ENCODE measurements around the gene LYRM4.

Gene LYRM4

DNA sequence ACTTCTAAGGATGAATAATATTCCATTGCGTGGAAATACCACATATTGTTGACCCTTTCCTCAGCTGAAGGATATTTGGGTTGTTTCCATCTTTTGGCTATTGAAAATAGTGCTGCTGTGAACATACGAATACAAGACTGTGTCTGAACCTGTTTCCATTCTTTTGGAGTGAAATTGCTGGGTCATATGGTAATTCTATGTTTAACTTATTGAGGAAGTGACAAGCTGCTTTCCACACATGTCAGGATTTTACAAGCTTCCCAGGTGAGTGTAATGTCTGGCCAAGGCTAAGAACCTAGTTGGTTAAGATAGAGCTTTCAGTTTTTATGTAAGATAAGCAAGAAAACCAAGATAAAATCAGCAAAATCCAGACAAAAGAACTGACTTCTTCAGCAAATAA, 126.8 kb downstream of the LYRM4 start:
- CTCF ChIA-PET: no interaction called here
- TF ChIP-seq, protein P1, sequence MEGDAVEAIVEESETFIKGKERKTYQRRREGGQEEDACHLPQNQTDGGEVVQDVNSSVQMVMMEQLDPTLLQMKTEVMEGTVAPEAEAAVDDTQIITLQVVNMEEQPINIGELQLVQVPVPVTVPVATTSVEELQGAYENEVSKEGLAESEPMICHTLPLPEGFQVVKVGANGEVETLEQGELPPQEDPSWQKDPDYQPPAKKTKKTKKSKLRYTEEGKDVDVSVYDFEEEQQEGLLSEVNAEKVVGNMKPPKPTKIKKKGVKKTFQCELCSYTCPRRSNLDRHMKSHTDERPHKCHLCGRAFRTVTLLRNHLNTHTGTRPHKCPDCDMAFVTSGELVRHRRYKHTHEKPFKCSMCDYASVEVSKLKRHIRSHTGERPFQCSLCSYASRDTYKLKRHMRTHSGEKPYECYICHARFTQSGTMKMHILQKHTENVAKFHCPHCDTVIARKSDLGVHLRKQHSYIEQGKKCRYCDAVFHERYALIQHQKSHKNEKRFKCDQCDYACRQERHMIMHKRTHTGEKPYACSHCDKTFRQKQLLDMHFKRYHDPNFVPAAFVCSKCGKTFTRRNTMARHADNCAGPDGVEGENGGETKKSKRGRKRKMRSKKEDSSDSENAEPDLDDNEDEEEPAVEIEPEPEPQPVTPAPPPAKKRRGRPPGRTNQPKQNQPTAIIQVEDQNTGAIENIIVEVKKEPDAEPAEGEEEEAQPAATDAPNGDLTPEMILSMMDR (conservative IDR thresholded peaks at IDR 0.05; ENCODE audit: low read depth): no peak
- POLR2A ChIA-PET (ENCODE audit: low non-redundant PET): no interaction called here
- no peak for DNase-seq (ENCODE audit: low spot score)
- H3K27ac ChIP-seq: no peak overlapping the region

DNA sequence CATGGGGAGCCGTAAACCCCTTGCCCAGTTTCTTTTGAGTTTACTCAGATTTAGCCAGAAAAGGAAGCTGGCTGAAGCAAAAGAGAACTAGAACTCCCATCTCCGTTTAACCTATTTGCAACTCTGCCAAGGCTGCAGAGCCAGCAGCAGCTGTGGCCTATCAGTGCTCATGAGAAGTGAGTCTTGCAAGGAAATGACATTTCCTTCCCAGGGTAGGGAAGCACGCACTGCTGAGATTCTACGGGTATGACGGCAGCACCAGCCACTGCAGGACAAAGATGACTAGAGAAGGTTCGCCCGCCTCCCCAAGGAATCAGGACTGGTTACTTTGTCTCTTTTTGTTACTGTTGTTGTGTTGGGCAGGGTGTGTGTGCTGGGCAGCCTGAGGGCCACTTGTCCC, 128.0 kb downstream of the LYRM4 start:
- no peak overlapping the region for H3K27ac ChIP-seq
- ChIA-PET CTCF (no interaction called here), POLR2A (ENCODE audit: low non-redundant PET) (no interaction called here)
- TF ChIP-seq, protein P1 (conservative IDR thresholded peaks at IDR 0.05; ENCODE audit: low read depth): no peak
- DNase-seq (ENCODE audit: low spot score): no peak

DNA sequence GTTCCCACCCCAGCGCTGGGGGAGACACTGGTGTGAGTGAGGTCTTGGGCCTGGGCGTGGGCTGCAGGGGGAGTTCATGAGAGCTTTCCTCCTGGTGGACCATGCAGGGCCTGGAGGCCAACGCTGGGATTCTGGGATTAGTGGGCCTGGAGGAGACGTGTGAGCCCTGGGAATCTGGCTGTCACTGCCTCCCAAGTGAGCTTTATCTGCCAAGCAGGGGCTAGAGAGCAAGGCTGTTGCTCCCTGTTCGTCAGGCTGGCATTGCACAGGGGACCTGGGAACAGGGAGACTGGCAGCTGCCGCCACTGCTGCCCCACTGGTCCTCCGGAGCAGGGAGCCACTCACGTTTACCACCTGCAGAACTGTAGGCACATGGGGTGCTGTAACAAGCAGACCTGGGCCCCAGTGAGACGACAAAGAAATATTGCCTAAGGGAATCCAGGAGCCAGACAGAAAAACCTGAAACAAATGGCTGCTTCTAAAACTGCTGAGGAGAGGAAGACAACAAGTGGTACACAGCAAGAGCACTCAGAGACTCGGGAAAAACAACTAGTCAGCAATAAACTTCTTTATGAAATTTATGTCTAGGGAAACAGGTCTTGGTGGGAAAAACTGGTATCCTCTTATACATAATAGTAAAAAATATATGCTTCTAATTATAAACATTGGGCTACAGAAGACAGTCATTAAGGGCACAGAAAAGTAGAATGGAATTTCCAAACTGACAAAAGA, 130.4 kb downstream of the LYRM4 start:
- TF ChIP-seq, protein P1 (conservative IDR thresholded peaks at IDR 0.05; ENCODE audit: low read depth): no peak
- POLR2A ChIA-PET (ENCODE audit: low non-redundant PET): no interaction called here
- DNase-seq (ENCODE audit: low spot score): no peak

DNA sequence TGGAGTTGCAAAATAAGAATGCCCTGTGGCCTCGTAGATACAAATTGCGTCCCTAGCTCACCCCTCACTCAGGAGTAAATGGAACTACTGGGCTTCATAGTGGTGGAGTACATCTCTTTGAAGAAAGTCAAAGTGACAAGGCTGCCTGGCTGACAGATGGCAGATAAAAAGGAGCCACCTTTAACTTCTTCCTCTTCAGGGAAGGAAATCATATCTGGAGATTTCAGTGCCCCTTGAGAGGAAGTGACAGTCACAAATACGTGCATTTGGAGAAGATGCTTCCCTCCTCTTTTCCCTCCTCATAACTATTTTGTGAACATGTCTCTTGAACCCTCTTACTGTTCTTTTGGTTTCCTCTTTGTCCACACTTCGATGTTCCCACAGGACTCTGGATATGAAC, 132.4 kb downstream of the LYRM4 start:
- DNase-seq (ENCODE audit: low spot score): no peak
- POLR2A ChIA-PET (ENCODE audit: low non-redundant PET): no interaction called here
- TF ChIP-seq, protein P1 (conservative IDR thresholded peaks at IDR 0.05; ENCODE audit: low read depth): no peak
- CTCF ChIA-PET: interaction anchor here (0.6 kb wide), 1 partner anchor 177 kb away, joined by 3 read pairs; no protein-coding TSS in a partner anchor
- no peak overlapping the region for H3K27ac ChIP-seq

More for the DNA sequence above, 130.4 kb downstream of the LYRM4 start:
- CTCF ChIA-PET: interaction anchor here (0.6 kb wide), 2 partner anchors 14 to 99 kb away, joined by 3 read pairs; no protein-coding TSS in a partner anchor
- no peak overlapping the region for H3K27ac ChIP-seq

DNA sequence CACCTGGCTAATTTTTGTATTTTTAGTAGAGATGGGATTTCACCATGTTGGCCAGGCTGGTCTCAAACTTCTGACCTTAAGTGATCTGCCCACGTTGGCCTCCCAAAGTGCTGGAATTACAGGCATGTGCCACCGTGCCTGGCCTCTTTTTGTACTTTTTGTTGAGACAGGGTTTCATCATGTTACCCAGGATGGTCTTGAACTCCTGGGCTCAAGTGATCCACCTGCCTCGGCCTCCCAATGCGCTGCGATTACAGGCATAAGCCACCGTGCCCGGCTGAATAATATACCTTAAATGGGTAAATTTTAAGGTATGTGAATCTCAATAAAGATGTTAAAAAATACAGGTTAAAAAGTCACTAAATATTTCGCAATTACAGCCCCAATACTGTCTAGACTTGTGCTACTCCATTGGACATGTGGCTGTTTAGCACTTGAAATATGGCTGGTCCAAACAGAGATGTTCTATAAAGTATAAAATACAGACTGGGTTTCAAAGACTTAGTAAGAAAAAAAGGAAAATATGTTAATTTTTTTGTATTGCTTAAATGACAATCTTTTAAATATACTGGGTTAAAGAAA, 133.6 kb downstream of the LYRM4 start:
- H3K27ac ChIP-seq: no peak overlapping the region
- CTCF ChIA-PET: no interaction called here
- DNase-seq (ENCODE audit: low spot score): no peak
- POLR2A ChIA-PET (ENCODE audit: low non-redundant PET): no interaction called here
- TF ChIP-seq, protein P1 (conservative IDR thresholded peaks at IDR 0.05; ENCODE audit: low read depth): no peak

DNA sequence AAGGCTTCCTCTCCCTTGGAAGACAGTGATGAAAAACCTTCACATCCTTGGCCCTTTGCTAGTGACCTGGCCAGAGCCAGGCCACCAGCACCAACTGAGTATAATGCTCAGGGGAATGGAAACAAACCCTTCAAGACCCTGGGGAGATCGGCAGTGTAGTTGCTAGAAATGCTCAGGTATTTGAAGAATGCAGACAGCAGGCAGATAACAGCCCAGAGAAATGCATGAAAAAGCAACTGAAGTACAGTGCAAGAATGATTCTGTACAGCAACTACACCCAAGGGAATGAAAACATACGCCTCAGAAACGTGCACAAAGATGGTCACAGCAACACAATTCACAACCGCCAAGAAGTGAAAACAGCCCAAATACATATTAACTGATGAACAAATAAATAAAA, 134.5 kb downstream of the LYRM4 start:
- TF ChIP-seq, protein P1 (conservative IDR thresholded peaks at IDR 0.05; ENCODE audit: low read depth): no peak
- no peak for DNase-seq (ENCODE audit: low spot score)
- ChIA-PET CTCF (interaction anchor here (1.5 kb wide), 1 partner anchor 17 kb away, joined by 4 read pairs; no protein-coding TSS in a partner anchor), POLR2A (ENCODE audit: low non-redundant PET) (no interaction called here)
- no peak overlapping the region for H3K27ac ChIP-seq
